ENCODE data around the gene CBX5. TPM values are rescaled to one million over a fixed set of nuclear protein-coding genes. Genes with fewer than 3 reads are reported as not detected.

Gene CBX5
- total and polyA plus RNA-seq, 10 of the 15 experiments (the other 5 are each of a cell fraction or from before 2014, with no cell fraction given): 46.7 to 138 (median 74.6) TPM

GRCh38 chr12:54249489-54249888, 30.4 kb downstream of the CBX5 start:
- SMC1A ChIA-PET (ENCODE audit: uncharacterized antibody, unreplicated experiment): interaction anchor here (1.1 to 1.6 kb wide), 2 partner anchors 9 to 21 kb away, joined by 3 to 4 read pairs; no protein-coding TSS in a partner anchor
- FAIRE-seq: no peak

More at GRCh38 chr12:54249489-54249888, 30.4 kb downstream of the CBX5 start:
- Histone ChIP-seq H3K79me2 (ENCODE audit: control insufficient read depth, insufficient read depth, low read length) (peaks cover 3% of the 10 kb centered on the region), H3K4me1 (ENCODE audit: control insufficient read depth, insufficient read depth, low read length) (no peaks in the 10 kb centered on the region), H3K27ac (ENCODE audit: control insufficient read depth, insufficient read depth) (no peak overlapping the region), H3K27me3 (replicated peaks in 1 of 2; ENCODE audit: control insufficient read depth in 2 of 2, insufficient read depth in 2 of 2, low read length in 1 of 2) (no peaks in the 10 kb centered on the region), H3K9ac (ENCODE audit: control insufficient read depth, insufficient read depth, low read length) (no peak overlapping the region), H3K36me3 (ENCODE audit: control insufficient read depth in 2 of 2, insufficient read depth in 2 of 2, low read length in 1 of 2) (peaks cover 1 to 19% of the 10 kb centered on the region in 2 experiments; a peak in 2 of 4 replicates), H3K9me3 (replicated peaks; ENCODE audit: control insufficient read depth, insufficient read depth, low read length) (no peaks in the 10 kb centered on the region), H2AFZ (ENCODE audit: control insufficient read depth, low read depth, low read length) (no peak overlapping the region), H3K4me3 (no peak overlapping the region), H3K4me2 (ENCODE audit: control insufficient read depth, insufficient read depth) (no peak overlapping the region), H4K20me1 (ENCODE audit: control insufficient read depth, insufficient read depth) (no peaks in the 10 kb centered on the region)
- 98% methylated on average over 5 of the region's 5 CpGs for WGBS (ENCODE audit: insufficient coverage, insufficient replicate concordance, low lambda C conversion rate, missing lambda C conversion rate)
- ATAC-seq: no peak
- intact Hi-C loops (cut with micrococcal nuclease; ENCODE audit: unreplicated experiment) (no loop called here), in situ Hi-C loops (cut with MboI) (no loop called here)
- TF ChIP-seq RFX5 (IDR thresholded peaks at IDR 0.05; ENCODE audit: low read depth, low read length): no peak
- TF ChIP-seq SMC3 (IDR thresholded peaks at IDR 0.05; ENCODE audit: borderline replicate concordance, low read length): no peak
- TF ChIP-seq, protein P1, sequence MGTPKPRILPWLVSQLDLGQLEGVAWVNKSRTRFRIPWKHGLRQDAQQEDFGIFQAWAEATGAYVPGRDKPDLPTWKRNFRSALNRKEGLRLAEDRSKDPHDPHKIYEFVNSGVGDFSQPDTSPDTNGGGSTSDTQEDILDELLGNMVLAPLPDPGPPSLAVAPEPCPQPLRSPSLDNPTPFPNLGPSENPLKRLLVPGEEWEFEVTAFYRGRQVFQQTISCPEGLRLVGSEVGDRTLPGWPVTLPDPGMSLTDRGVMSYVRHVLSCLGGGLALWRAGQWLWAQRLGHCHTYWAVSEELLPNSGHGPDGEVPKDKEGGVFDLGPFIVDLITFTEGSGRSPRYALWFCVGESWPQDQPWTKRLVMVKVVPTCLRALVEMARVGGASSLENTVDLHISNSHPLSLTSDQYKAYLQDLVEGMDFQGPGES (IDR thresholded peaks at IDR 0.05): no peak
- no peak for TF ChIP-seq PAX5 (IDR thresholded peaks at IDR 0.05; ENCODE audit: borderline replicate concordance, low read depth, low read length)
- no peak for TF ChIP-seq NR2C2 (IDR thresholded peaks at IDR 0.05; ENCODE audit: borderline replicate concordance, control insufficient read depth, insufficient read length, low read depth)
- no peak for TF ChIP-seq BCL11A (IDR thresholded peaks at IDR 0.05; ENCODE audit: low read depth, low read length)
- TF ChIP-seq, protein P2, sequence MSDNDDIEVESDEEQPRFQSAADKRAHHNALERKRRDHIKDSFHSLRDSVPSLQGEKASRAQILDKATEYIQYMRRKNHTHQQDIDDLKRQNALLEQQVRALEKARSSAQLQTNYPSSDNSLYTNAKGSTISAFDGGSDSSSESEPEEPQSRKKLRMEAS (IDR thresholded peaks at IDR 0.05; ENCODE audit: low read depth, low read length): no peak
- TF ChIP-seq MYB (IDR thresholded peaks at IDR 0.05; ENCODE audit: borderline replicate concordance, low read depth, low read length): no peak
- TF ChIP-seq MYC (IDR thresholded peaks at IDR 0.05; ENCODE audit: insufficient read depth, insufficient read length, insufficient replicate concordance, low read length, severe bottlenecking): no peak
- no peak for TF ChIP-seq KDM1A (IDR thresholded peaks at IDR 0.05; ENCODE audit: borderline replicate concordance)
- no peak for TF ChIP-seq RB1 (IDR thresholded peaks at IDR 0.05; ENCODE audit: borderline replicate concordance)
- no peak for TF ChIP-seq TARDBP (IDR thresholded peaks at IDR 0.05; ENCODE audit: borderline replicate concordance)
- no peak for TF ChIP-seq ASH2L (IDR thresholded peaks at IDR 0.05; ENCODE audit: borderline replicate concordance, low read depth)
- TF ChIP-seq, protein P3, sequence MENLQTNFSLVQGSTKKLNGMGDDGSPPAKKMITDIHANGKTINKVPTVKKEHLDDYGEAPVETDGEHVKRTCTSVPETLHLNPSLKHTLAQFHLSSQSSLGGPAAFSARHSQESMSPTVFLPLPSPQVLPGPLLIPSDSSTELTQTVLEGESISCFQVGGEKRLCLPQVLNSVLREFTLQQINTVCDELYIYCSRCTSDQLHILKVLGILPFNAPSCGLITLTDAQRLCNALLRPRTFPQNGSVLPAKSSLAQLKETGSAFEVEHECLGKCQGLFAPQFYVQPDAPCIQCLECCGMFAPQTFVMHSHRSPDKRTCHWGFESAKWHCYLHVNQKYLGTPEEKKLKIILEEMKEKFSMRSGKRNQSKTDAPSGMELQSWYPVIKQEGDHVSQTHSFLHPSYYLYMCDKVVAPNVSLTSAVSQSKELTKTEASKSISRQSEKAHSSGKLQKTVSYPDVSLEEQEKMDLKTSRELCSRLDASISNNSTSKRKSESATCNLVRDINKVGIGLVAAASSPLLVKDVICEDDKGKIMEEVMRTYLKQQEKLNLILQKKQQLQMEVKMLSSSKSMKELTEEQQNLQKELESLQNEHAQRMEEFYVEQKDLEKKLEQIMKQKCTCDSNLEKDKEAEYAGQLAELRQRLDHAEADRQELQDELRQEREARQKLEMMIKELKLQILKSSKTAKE (IDR thresholded peaks at IDR 0.05; ENCODE audit: low read depth, poor library complexity, severe bottlenecking): no peak
- no peak for TF ChIP-seq SP1 (IDR thresholded peaks at IDR 0.05; ENCODE audit: low read depth, low read length)
- no peak for TF ChIP-seq FOS (IDR thresholded peaks at IDR 0.05; ENCODE audit: borderline replicate concordance, extremely low read depth, insufficient read length)
- TF ChIP-seq TCF7 (IDR thresholded peaks at IDR 0.05; ENCODE audit: borderline replicate concordance): no peak
- no peak for TF ChIP-seq NRF1 (conservative IDR thresholded peaks at IDR 0.05; ENCODE audit: low read depth, low read length)
- BruUV-seq (replicated peaks): no TSS peak
- RAD21 ChIA-PET (ENCODE audit: unreplicated experiment): interaction anchor here (1.2 to 1.3 kb wide), 2 partner anchors 48 to 75 kb away, joined by 3 to 5 read pairs; partner anchors contain the start of gene COPZ1
- POLR2A ChIA-PET: interaction anchor here (1.1 to 1.4 kb wide), 2 partner anchors 9 to 76 kb away, joined by 3 to 7 read pairs; partner anchors contain the start of gene COPZ1
- CTCF ChIA-PET: interaction anchor here (0.8 to 2.0 kb wide), 4 partner anchors 10 to 31 kb away, joined by 3 to 11 read pairs (median 5); partner anchors contain the start of gene CBX5
- no peak for DNase-seq (ENCODE audit: low read depth, low spot score)

Measured in GM12878 (cell line).